Left ventricle myocardium inferior (tissue), 1 donor: Measurements from ENCODE around the gene NCKAP5. TPM values are rescaled to one million over a fixed set of nuclear protein-coding genes. Genes with fewer than 3 reads are reported as not detected.

Experiments
- DNase-seq: peaks from one replicate; pipeline ENCODE4 v3.0.0-alpha.2; 2020
- H3K27ac ChIP-seq: fragments of 200-600 bp; replicated peaks from 2 replicates; pipeline ENCODE4 v1.8.0; 2021
- H3K27me3 ChIP-seq: fragments of 200-600 bp; 2 replicates; pipeline ENCODE4 v1.8.0; 2021; ENCODE audit warnings: low read depth
- H3K36me3 ChIP-seq: fragments of 200-600 bp; 2 replicates; pipeline ENCODE4 v1.8.0; 2021
- H3K4me1 ChIP-seq: fragments of 200-600 bp; 2 replicates; pipeline ENCODE4 v1.8.0; 2021
- H3K4me3 ChIP-seq: fragments of 200-600 bp; 2 replicates; pipeline ENCODE4 v1.8.0; 2021; ENCODE audit warnings: mild to moderate bottlenecking, moderate library complexity
- H3K9me3 ChIP-seq: fragments of 200-600 bp; replicated peaks from 2 replicates; pipeline ENCODE4 v1.8.0; 2021
- CTCF ChIP-seq: fragments of 200-600 bp; IDR thresholded peaks from 2 replicates; pipeline ENCODE4 v1.8.0; 2021; ENCODE audit warnings: antibody characterized with exemption, mild to moderate bottlenecking, borderline replicate concordance
- intact Hi-C: fragments of 100-400 bp; cut with micrococcal nuclease; formaldehyde crosslinking; loops from one replicate; pipeline ENCODE4 v1.11.0; 2022
- total RNA-seq: library from RNA; stranded (reverse); fragmentation: NEBNext Ultra II Directional; extraction: Animal tissue kit (Norgen Biotek cat#: 25700); gene quantifications from one replicate; pipeline ENCODE4 v1.2.1, GENCODE V29; 2021
- donor health status: DM: no; HTN: yes; CAD: no; lungs with severe emphysema.

The NCKAP5 gene
- total RNA-seq, 1 donor from 2014 or later = 6.0 TPM

- Histone ChIP-seq H3K4me1 (no peaks in the 10 kb centered on the region), H3K36me3 (no peaks in the 10 kb centered on the region), H3K4me3 (no peak overlapping the region), H3K27me3 (no peaks in the 10 kb centered on the region), H3K27ac (no peak overlapping the region), H3K9me3 (peaks cover 13% of the 10 kb centered on the region)
- TF ChIP-seq CTCF = no peak
- no peak for DNase-seq
- intact Hi-C loops = no loop called here
Measured at GRCh38 chr2:133194362-133194655, 374.0 kb downstream of the NCKAP5 start.

GRCh38 chr2:133193544-133194361 is 374.5 kb downstream of the NCKAP5 start:
- intact Hi-C loops = no loop called here
- Histone ChIP-seq H3K36me3 (no peaks in the 10 kb centered on the region), H3K27ac (no peak overlapping the region), H3K4me3 (no peak overlapping the region), H3K4me1 (no peaks in the 10 kb centered on the region), H3K9me3 (peaks cover 13% of the 10 kb centered on the region), H3K27me3 (no peaks in the 10 kb centered on the region)
- no peak for DNase-seq
- no peak for TF ChIP-seq CTCF

GRCh38 chr2:133192028-133192427 is 376.2 kb downstream of the NCKAP5 start:
- no peak for TF ChIP-seq CTCF
- no peak overlapping the region for H3K27ac ChIP-seq
- no peak overlapping the region for H3K4me3 ChIP-seq
- DNase-seq = no peak
- intact Hi-C loops = no loop called here
- H3K4me1 ChIP-seq = no peaks in the 10 kb centered on the region
- H3K36me3 ChIP-seq = no peaks in the 10 kb centered on the region
- peaks cover 13% of the 10 kb centered on the region for H3K9me3 ChIP-seq
- no peaks in the 10 kb centered on the region for H3K27me3 ChIP-seq

GRCh38 chr2:133177196-133177595 is 391.1 kb downstream of the NCKAP5 start:
- Histone ChIP-seq H3K4me1 (no peaks in the 10 kb centered on the region), H3K27ac (no peak overlapping the region), H3K27me3 (no peaks in the 10 kb centered on the region), H3K4me3 (no peak overlapping the region), H3K9me3 (peaks cover 3% of the 10 kb centered on the region), H3K36me3 (no peaks in the 10 kb centered on the region)
- intact Hi-C loops = no loop called here
- TF ChIP-seq CTCF = no peak
- DNase-seq = no peak

- Histone ChIP-seq H3K27me3 (no peaks in the 10 kb centered on the region), H3K4me1 (no peaks in the 10 kb centered on the region), H3K36me3 (no peaks in the 10 kb centered on the region), H3K4me3 (no peak overlapping the region), H3K9me3 (no peaks in the 10 kb centered on the region), H3K27ac (no peak overlapping the region)
- intact Hi-C loops = no loop called here
- DNase-seq = no peak
- TF ChIP-seq CTCF = no peak
Measured at GRCh38 chr2:133175926-133176325, 392.3 kb downstream of the NCKAP5 start.
